ENCODE results near the gene STAT1.

Gene STAT1

GRCh38 chr2:191013932-191014652 is at the start of gene STAT1 (continued):
- TF ChIP-seq REST (tag by site-specific recombination; IDR thresholded peaks at IDR 0.05), result peak; percentile 44; the same call in 1 of the 2 replicates
- no peak for TF ChIP-seq ZNF777 (tag by site-specific recombination; IDR thresholded peaks at IDR 0.05; ENCODE audit: borderline replicate concordance)
- no peak for TF ChIP-seq ZNF175 (tag by site-specific recombination; IDR thresholded peaks at IDR 0.05)
- TF ChIP-seq PRDM10 (tag by site-specific recombination; IDR thresholded peaks at IDR 0.05), result no peak; the same call in 1 of the 2 replicates
- TF ChIP-seq ZBTB44 (tag by site-specific recombination; IDR thresholded peaks at IDR 0.05), result peak; percentile 47; the same call in 1 of the 2 replicates
- TF ChIP-seq ZBTB8A (tag by site-specific recombination; IDR thresholded peaks at IDR 0.05), result peak; percentile 38
- no peak for TF ChIP-seq ZNF391 (tag by site-specific recombination; IDR thresholded peaks at IDR 0.05; ENCODE audit: borderline replicate concordance, low read depth)
- TF ChIP-seq ZNF112 (tag by site-specific recombination; IDR thresholded peaks at IDR 0.05), result no peak
- TF ChIP-seq ZNF335 (tag by site-specific recombination; conservative IDR thresholded peaks at IDR 0.05), result peak; percentile 77
- peak; percentile 59 for TF ChIP-seq ZNF629 (tag by site-specific recombination; IDR thresholded peaks at IDR 0.05)
- no peak for TF ChIP-seq ZFP69B (tag by site-specific recombination; IDR thresholded peaks at IDR 0.05)
- TF ChIP-seq ZFP41 (tag by site-specific recombination; IDR thresholded peaks at IDR 0.05; ENCODE audit: borderline replicate concordance), result no peak
- peak; percentile 80 for TF ChIP-seq ZBTB11 (tag by site-specific recombination; conservative IDR thresholded peaks at IDR 0.05; ENCODE audit: low read depth)
- no peak for TF ChIP-seq ZNF701 (tag by site-specific recombination; IDR thresholded peaks at IDR 0.05)
- TF ChIP-seq ZNF354C (tag by site-specific recombination; IDR thresholded peaks at IDR 0.05; ENCODE audit: borderline replicate concordance, low read depth), result no peak
- TF ChIP-seq ZNF658 (tag by site-specific recombination; IDR thresholded peaks at IDR 0.05), result no peak
- no peak for TF ChIP-seq AEBP2 (tag by site-specific recombination; IDR thresholded peaks at IDR 0.05; ENCODE audit: borderline replicate concordance)
- TF ChIP-seq ZNF311 (tag by site-specific recombination; IDR thresholded peaks at IDR 0.05; ENCODE audit: borderline replicate concordance), result no peak
- TF ChIP-seq BCL11A (tag by site-specific recombination; IDR thresholded peaks at IDR 0.05; ENCODE audit: low read depth), result no peak
- TF ChIP-seq EGR2 (tag by site-specific recombination; IDR thresholded peaks at IDR 0.05; ENCODE audit: low read depth), result peak; percentile 92
- peak; percentile 98 for TF ChIP-seq ZBTB26 (tag by site-specific recombination; optimal IDR thresholded peaks at IDR 0.05)
- TF ChIP-seq ZNF776 (tag by site-specific recombination; IDR thresholded peaks at IDR 0.05; ENCODE audit: borderline replicate concordance), result no peak
- TF ChIP-seq GFI1B (tag by site-specific recombination; IDR thresholded peaks at IDR 0.05), result no peak
- TF ChIP-seq ZNF549 (tag by site-specific recombination; IDR thresholded peaks at IDR 0.05), result no peak

Data from HEK293 (cell line).